GM18867 (cell line): ENCODE measurements around the gene DNMT3A.
A peak's percentile ranks its signal among the peaks of the same experiment; 100 is the strongest.

Experiments
- ATAC-seq: cut with Tn5 transposase; IDR thresholded peaks from one replicate; pipeline ENCODE4 v1.9.1; 2021; ENCODE audit warnings: mild to moderate bottlenecking, moderate library complexity; ENCODE audit not compliant: unreplicated experiment

Gene DNMT3A

GRCh38 chr2:25245141-25245540, 96.6 kb downstream of the DNMT3A start:
- ATAC-seq, result no peak

- no peak for ATAC-seq
Observed at GRCh38 chr2:25243995-25244394, 97.7 kb downstream of the DNMT3A start.

- ATAC-seq, result no peak
Observed at GRCh38 chr2:25241452-25241851, 100.3 kb downstream of the DNMT3A start.

GRCh38 chr2:25240636-25241035, 101.1 kb downstream of the DNMT3A start:
- ATAC-seq, result no peak

GRCh38 chr2:25238920-25239319, 102.8 kb downstream of the DNMT3A start:
- ATAC-seq, result no peak

- no peak for ATAC-seq
Observed at GRCh38 chr2:25237764-25238163, 104.0 kb downstream of the DNMT3A start.

GRCh38 chr2:25236736-25237135, 105.0 kb downstream of the DNMT3A start:
- ATAC-seq, result no peak

- no peak for ATAC-seq
Observed at GRCh38 chr2:25234738-25235137, 107.0 kb downstream of the DNMT3A start.

GRCh38 chr2:25233916-25234605, 107.7 kb downstream of the DNMT3A start:
- ATAC-seq, result no peak

GRCh38 chr2:25232248-25232825, 109.4 kb downstream of the DNMT3A start:
- no peak for ATAC-seq

- no peak for ATAC-seq
Observed at GRCh38 chr2:25230948-25231311, 110.8 kb downstream of the DNMT3A start.

- ATAC-seq, result no peak
Observed at GRCh38 chr2:25230198-25230947, 111.4 kb downstream of the DNMT3A start.

GRCh38 chr2:25229279-25230197, 112.2 kb downstream of the DNMT3A start:
- ATAC-seq, result no peak

- ATAC-seq, result no peak
Observed at GRCh38 chr2:25228848-25229278, 112.9 kb downstream of the DNMT3A start.

GRCh38 chr2:25227576-25227975, 114.1 kb downstream of the DNMT3A start:
- ATAC-seq, result no peak

- peak; percentile 3 for ATAC-seq
Observed at GRCh38 chr2:25226827-25227226, 114.9 kb downstream of the DNMT3A start.

- ATAC-seq, result no peak
Observed at GRCh38 chr2:25222477-25223121, 119.1 kb downstream of the DNMT3A start.

- ATAC-seq, result no peak
Observed at GRCh38 chr2:25221579-25221978, 120.1 kb downstream of the DNMT3A start.

- no peak for ATAC-seq
Observed at GRCh38 chr2:25220313-25220712, 121.4 kb downstream of the DNMT3A start.

- no peak for ATAC-seq
Observed at GRCh38 chr2:25219621-25220020, 122.1 kb downstream of the DNMT3A start.

- no peak for ATAC-seq
Observed at GRCh38 chr2:25218100-25218499, 123.6 kb downstream of the DNMT3A start.
